HG03342 (cell line): ENCODE measurements around the gene FAM53B.
"Not testable (repeated sequence)": the region's sequence is repeated elsewhere in the genome, so short reads cannot be mapped to it uniquely, and the experiment has no call there.

Source experiments
- ATAC-seq: cut with Tn5 transposase; IDR thresholded peaks from one replicate; pipeline ENCODE4 v1.9.1; 2021; ENCODE audit warnings: mild to moderate bottlenecking, moderate library complexity; ENCODE audit not compliant: unreplicated experiment

Gene FAM53B

GRCh38 chr10:124744102-124745050, at the start of gene FAM53B:
Gene FAM53B (minus strand): TSS chr10:124744378. CDS start chr10:124706713, 37,665 bp downstream.
- ATAC-seq, result peak; percentile 60

- no peak for ATAC-seq
Observed at GRCh38 chr10:124792998-124793352, 48.8 kb upstream of the FAM53B start.

DNA sequence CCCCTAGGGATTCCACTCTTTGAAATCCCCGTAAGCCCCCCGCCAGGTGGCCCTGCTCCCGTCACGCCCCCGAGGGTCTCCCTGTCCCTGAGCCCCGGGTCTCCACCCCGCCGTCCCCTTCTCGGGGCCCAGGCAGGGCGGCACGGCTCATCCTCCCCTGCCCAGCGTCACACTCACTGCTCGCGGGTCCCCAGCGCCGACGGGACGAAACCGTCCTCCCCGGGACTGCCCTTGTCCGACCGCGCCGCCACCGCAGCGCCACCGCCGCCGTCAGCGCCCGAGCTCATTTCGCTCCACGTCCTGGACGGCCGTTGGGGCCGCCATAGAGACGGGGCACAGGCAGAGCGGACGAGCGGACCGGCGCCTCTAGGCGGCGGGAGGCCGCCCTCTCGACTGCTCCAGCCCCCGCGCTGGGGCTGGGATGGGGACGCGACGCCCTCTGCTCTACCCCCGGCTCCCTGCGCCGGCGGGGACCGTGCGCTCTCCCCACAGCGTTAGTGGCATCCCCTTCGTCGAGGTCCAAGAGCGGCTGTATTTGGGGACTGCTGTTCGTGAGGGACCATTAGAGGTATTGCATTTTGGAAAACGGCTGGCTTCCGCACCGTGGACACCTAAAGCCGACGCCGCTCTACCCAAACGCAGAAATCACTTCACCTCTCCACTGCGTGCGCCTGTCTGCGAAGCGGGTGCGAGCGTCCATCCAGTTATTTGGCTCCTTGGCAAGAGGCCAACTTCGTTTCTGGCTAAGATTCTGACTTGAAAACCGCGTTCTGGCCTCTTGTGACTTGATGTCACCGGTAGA, 47.6 kb upstream of the FAM53B start, which contains the start of gene EEF1AKMT2:
TSS of gene EEF1AKMT2 (minus strand) at position 341 of the 802 bp plus-strand sequence. CDS start at position 287, 54 bp downstream.
- ATAC-seq, result peak; percentile 89

DNA sequence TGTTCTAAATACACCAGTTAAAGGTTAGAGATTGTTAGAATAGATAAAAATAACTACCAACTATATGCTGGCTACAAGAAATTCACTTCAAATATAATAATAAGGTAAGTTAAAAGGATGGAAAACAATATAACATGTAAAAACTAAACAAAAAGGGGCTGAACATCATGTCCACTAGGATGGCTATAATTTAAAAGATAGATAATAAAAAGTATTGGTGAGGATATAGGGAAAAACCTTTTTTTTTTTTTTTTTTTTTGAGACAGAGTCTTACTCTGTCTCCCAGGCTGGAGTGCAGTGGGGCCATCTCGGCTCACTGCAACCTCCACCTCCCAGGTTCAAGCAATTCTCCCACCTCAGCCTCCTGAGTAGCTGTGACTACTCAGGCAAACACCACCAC, 38.7 kb upstream of the FAM53B start:
- not testable (repeated sequence) for ATAC-seq

DNA sequence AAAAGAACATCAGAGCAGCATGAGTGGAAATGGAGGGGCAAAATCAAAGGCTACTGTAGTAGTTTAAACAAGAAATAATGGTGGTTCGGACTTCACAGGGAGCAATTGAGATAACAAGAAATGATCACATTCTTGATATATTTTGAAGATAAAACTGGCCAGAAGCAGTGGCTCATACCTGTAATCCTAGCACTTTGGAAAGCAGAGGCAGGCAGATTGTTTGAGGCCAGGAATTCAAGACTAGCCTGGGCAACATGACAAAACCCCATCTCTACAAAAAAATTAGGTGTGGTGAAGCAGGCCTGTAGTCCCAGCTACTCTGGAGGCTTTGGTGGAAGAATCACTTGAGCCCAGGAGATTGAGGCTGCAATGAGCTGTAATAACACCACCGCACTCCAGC, 24.6 kb upstream of the FAM53B start:
- ATAC-seq, result no peak

GRCh38 chr10:124765256-124765655, 21.1 kb upstream of the FAM53B start:
- no peak for ATAC-seq

DNA sequence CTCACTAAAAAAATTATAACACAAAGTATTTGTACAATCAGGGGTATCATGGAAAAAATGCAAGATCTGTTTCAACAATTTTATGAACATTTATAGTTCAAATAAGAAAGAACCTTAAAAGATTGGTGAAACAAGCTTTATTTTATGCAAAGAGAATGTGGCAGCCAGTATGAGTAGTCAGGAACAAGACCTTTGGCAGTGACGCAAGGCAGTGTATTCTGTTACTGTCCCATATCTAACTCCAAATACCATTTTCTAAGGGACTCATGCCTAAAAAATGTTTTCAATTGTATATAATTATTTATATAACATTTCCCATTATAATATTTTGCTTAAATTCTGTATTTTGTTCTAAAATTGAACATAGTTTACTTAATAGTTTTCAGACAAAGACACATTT, 19.1 kb upstream of the FAM53B start:
- ATAC-seq, result no peak

DNA sequence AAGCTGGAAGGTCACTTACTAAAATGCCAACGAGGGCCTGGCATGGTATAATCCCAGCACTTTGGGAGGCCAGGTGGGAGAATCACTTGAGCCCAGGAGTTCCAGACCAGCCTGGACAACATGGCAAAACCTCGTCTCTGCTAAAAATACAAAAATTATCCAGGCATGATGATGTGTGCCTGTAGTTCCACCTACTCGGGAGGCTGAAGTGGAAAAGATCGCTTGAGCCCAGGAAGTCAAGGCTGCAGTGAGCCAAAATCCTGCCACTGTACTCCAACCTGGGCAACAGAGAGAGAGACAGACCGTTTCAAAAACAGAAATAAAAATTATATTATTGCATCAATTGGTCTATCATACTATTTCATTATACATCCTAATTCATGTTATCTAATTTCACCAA, 18.1 kb upstream of the FAM53B start:
- no peak for ATAC-seq

- no peak for ATAC-seq
Observed at GRCh38 chr10:124756156-124756903, 12.2 kb upstream of the FAM53B start.

GRCh38 chr10:124755581-124755980, 11.4 kb upstream of the FAM53B start:
- no peak for ATAC-seq

DNA sequence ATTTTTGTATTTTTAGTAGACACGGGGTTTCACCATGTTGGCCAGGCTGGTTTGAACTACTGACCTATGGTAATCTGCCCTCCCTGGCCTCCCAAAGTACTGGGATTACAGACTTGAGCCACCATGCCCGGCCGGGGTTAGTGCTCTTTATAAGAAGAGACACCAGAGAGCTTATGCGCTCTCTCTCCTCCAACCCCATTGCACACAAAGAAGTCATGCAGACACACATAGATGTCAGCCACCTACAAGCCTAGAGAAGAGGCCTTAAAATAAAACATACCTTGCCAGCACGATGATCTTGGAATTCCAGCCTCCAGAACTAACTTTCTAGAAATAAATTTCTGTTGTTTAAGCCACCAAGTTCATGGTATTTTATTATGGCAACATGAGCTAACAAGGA, 10.0 kb upstream of the FAM53B start:
- ATAC-seq, result no peak

DNA sequence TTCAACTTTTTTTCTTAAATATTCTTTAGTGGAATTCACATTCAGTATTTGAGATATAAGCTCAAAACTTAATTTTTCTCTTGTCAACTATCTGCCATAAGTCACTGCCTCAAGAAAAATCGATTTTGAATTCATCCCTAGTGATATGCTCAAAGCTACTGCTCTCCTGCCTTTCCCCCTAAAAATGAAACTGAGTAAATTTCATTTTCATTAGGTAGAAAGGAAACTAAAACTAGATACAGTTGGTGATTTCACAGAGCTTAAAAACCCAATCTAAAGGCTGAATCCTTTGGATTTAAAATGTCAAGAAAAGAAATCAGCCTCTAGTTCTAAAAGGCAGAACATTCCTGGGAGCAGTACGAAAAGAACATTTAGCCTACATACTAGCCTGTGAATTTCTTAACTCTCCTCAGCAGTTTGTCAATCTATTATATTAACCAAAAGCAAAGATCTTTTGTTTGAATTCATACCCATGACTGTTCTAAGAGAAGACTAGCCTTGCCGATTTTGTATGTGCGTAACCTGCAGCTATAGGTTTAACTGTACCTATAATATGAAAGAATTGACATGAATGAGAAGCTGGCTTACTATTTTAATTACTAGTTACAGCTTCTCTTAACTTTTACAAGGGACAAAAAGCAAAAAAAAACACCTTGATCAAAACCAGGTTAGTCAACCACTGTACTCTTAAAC, 4.9 kb upstream of the FAM53B start:
- ATAC-seq, result no peak

DNA sequence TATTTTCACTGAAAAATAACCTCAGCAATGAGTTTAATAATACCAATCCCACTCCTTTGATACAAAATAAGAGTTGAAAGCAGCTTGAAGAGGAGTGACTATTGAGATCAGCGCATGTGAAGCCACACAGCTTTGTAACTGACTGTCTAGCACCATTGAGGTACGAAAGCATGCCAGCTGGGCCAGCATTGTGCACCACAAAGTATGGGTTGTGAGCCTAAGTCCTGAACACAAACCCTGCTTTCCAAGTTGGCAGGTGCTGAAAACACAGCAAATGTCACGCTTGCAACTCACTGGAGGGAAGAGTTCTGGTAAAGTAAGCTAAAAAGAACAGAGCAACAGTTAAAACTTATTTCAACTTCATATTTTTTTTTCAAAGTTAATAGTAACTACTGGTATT, 4.0 kb upstream of the FAM53B start:
- no peak for ATAC-seq

DNA sequence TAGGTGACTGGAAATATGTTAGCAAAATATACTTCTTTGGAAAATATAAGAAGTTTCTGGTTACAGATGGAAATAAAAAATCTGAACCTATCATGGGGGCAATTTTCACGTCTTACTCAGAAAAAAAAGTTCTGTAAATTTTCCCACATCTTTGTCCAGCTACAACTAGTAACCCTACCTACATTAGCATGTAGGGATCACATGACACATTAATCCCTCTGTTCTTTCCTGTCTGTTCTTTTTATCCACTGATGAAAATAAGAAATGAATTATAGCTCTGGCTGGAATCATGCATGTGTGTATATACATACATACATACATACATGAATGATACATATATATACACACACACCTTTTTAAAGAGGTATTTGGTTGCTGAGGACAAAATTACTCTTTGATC, 3.6 kb upstream of the FAM53B start:
- ATAC-seq, result no peak

- ATAC-seq, result no peak
Observed at GRCh38 chr10:124746992-124747391, 2.8 kb upstream of the FAM53B start.

GRCh38 chr10:124746447-124746846, 2.3 kb upstream of the FAM53B start:
- ATAC-seq, result not testable (repeated sequence)

GRCh38 chr10:124745673-124746072, 1.5 kb upstream of the FAM53B start:
- no peak for ATAC-seq

GRCh38 chr10:124745252-124745651, 1.1 kb upstream of the FAM53B start:
- ATAC-seq, result no peak

GRCh38 chr10:124743191-124744101, 732 bp downstream of the FAM53B start:
- peak; percentile 34 for ATAC-seq
